ENCODE measurements around the gene C1QTNF9. TPM values are rescaled to one million over a fixed set of nuclear protein-coding genes. Genes with fewer than 3 reads are reported as not detected.
"Not testable (repeated sequence)": the region's sequence is repeated elsewhere in the genome, so short reads cannot be mapped to it uniquely, and the experiment has no call there.

Gene C1QTNF9
- total RNA-seq, 1 donor from 2014 or later = not detected

DNA sequence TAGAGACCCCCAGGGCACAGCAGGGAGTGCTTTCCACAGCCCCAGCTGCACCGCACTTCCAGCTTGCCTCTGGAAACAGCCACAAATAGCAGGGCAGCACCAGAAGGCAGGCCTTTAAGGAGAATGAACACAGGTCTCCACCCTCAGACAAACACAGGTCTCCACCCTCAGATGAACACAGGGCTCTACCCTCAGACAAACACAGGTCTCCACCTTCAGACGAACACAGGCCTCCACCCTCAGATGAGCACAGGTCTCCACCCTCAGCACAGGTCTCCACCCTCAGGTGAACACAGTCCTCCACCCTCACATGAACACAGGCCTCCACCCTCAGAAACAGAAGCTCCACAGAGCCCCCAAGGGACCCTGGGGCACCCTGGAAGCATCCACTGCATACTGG is 51.7 kb downstream of the C1QTNF9 start:
- no peak overlapping the region for H3K4me3 Mint-ChIP-seq
- no peaks in the 10 kb centered on the region for H3K9me3 Mint-ChIP-seq
- TF ChIP-seq, protein P1, sequence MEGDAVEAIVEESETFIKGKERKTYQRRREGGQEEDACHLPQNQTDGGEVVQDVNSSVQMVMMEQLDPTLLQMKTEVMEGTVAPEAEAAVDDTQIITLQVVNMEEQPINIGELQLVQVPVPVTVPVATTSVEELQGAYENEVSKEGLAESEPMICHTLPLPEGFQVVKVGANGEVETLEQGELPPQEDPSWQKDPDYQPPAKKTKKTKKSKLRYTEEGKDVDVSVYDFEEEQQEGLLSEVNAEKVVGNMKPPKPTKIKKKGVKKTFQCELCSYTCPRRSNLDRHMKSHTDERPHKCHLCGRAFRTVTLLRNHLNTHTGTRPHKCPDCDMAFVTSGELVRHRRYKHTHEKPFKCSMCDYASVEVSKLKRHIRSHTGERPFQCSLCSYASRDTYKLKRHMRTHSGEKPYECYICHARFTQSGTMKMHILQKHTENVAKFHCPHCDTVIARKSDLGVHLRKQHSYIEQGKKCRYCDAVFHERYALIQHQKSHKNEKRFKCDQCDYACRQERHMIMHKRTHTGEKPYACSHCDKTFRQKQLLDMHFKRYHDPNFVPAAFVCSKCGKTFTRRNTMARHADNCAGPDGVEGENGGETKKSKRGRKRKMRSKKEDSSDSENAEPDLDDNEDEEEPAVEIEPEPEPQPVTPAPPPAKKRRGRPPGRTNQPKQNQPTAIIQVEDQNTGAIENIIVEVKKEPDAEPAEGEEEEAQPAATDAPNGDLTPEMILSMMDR (IDR thresholded peaks at IDR 0.05; ENCODE audit: unreplicated experiment) = no peak
- DNase-seq (ENCODE audit: low spot score in 2 of 2, unreplicated experiment in 2 of 2) = no peak
- H3K4me1 Mint-ChIP-seq = no peaks in the 10 kb centered on the region
- no peaks in the 10 kb centered on the region for H3K36me3 Mint-ChIP-seq
- no peak overlapping the region for H3K27ac Mint-ChIP-seq
- H3K27me3 Mint-ChIP-seq (ENCODE audit: low read depth) = no peaks in the 10 kb centered on the region

DNA sequence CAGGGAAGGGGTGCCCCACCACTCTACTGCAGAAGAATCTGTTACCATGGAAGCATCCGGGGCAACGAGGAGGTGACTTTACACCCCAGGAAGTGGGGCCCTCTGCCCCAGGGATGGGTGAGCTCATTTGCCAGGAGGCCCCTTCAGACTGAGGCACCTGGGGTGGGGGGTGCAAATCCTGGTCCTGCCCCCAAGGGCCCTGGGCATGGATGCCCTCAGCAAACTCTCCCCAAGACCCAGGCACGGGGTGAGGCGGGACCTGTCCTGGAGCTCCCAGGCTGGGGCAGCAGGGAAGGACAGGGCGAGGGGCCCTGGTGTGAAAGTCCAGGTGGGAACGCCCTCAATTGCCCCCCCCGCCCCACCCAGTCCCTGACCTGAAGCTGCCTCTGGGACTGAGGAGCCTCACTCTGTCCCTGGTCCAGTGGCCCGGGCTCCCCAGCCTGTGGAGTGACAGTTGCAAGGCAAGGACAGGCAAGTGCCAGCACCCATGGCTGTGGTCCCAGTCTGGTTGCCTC is 52.5 kb downstream of the C1QTNF9 start:
- Mint-ChIP-seq H3K4me1 (no peaks in the 10 kb centered on the region), H3K9me3 (no peaks in the 10 kb centered on the region), H3K27ac (no peak overlapping the region), H3K4me3 (no peak overlapping the region), H3K36me3 (no peaks in the 10 kb centered on the region), H3K27me3 (ENCODE audit: low read depth) (peaks cover 3% of the 10 kb centered on the region)
- TF ChIP-seq, protein P1 (IDR thresholded peaks at IDR 0.05; ENCODE audit: unreplicated experiment) = no peak
- DNase-seq (ENCODE audit: low spot score in 2 of 2, unreplicated experiment in 2 of 2) = no peak

DNA sequence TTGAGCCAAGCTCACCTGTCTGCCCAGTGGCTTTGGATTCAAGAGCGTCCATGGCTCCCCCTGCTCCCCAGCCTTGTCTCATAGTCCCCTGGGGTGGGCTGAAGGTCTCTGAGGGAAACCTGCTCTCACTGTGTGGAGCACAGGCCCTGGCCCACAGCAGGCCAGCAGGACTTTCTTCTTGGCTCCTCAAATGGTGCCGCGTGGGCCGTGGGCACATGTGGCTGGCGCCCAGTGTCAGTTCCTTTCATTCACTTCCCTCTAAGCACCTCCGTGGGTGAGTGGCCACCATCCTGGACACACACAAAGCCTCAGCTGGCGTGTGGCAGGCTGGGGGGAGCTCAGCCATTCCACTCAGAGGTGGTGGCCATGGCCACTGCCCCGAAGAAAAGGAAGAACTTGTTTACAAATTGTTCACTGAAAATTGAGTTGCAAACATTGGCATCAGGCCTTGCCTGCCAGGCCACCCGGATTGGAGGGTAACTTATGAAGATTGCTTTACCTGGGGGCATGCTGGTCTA is 53.1 kb downstream of the C1QTNF9 start:
- TF ChIP-seq, protein P1 (IDR thresholded peaks at IDR 0.05; ENCODE audit: unreplicated experiment) = no peak
- no peak for DNase-seq (ENCODE audit: low spot score in 2 of 2, unreplicated experiment in 2 of 2)
- Mint-ChIP-seq H3K27ac (no peak overlapping the region), H3K4me1 (no peaks in the 10 kb centered on the region), H3K4me3 (no peak overlapping the region), H3K9me3 (no peaks in the 10 kb centered on the region), H3K27me3 (ENCODE audit: low read depth) (peaks cover 3% of the 10 kb centered on the region), H3K36me3 (no peaks in the 10 kb centered on the region)

DNA sequence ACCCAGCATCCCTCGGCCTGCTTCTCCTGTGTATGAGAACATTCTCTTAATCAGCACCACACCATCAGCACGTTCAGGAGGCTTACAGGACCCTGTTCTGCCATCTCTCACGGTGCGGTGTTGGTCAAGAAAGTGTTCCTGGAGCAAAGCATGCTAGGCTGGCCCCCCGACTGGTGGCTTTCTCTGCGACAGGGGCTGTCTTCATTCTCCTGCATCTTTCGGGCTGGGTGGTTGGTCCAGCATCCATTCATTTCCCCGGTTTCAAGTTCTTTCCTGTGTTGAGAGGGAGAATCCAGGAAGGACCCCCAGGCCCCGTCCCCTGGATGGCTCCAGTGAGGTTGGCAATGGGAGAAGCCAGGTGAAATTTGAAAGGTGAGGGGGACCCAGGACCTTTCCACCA is 55.8 kb downstream of the C1QTNF9 start:
- no peak overlapping the region for H3K27ac Mint-ChIP-seq
- H3K9me3 Mint-ChIP-seq = no peaks in the 10 kb centered on the region
- no peaks in the 10 kb centered on the region for H3K36me3 Mint-ChIP-seq
- TF ChIP-seq, protein P1 (IDR thresholded peaks at IDR 0.05; ENCODE audit: unreplicated experiment) = no peak
- H3K27me3 Mint-ChIP-seq (ENCODE audit: low read depth) = peaks cover 3% of the 10 kb centered on the region
- DNase-seq (ENCODE audit: low spot score in 2 of 2, unreplicated experiment in 2 of 2) = no peak
- no peak overlapping the region for H3K4me3 Mint-ChIP-seq
- H3K4me1 Mint-ChIP-seq = no peaks in the 10 kb centered on the region

DNA sequence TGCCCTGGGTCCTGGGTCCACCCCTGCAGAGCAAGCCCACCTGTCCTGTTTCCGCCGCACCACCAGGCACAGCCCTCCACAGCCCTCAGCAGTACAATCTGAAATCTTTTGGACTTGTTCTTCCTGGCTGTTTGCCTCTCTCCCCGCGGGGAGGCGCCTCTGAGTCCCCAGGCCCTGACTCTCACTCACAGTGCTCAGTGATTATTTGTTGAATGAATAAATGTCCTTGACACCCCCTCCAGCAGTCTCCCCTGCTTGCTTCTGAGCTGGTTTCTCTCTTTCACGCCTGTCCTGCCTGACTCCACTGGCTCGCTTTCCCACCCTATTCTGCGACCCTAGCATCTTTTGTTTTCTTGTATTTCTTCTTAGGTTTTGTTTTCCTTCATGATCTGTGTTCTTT is 56.9 kb downstream of the C1QTNF9 start:
- not testable (repeated sequence) for H3K27me3 Mint-ChIP-seq (ENCODE audit: low read depth); H3K27ac Mint-ChIP-seq; H3K9me3 Mint-ChIP-seq; H3K4me1 Mint-ChIP-seq; H3K36me3 Mint-ChIP-seq; DNase-seq (ENCODE audit: low spot score in 2 of 2, unreplicated experiment in 2 of 2); H3K4me3 Mint-ChIP-seq

DNA sequence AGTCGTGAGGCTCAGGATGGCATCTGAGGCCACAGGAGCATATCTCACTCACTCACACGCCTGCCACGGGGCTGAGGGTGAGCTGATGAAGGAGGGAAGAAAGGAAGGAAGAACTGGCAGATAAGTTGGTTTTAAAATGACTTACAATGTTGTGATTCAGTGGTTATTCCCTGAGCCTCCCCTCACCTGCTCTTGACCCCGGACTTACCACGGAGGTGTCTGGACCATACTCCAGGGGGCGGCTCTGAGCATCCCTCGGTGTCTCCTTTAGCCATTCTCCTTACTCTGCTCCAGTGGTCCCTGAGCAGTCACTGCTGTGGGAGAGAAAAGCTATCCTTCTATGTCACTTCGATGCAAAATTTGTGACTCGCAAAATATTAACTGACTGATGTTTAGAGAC is 61.9 kb downstream of the C1QTNF9 start:
- not testable (repeated sequence) for H3K4me1 Mint-ChIP-seq; H3K27ac Mint-ChIP-seq; H3K36me3 Mint-ChIP-seq; DNase-seq (ENCODE audit: low spot score in 2 of 2, unreplicated experiment in 2 of 2); H3K4me3 Mint-ChIP-seq; H3K27me3 Mint-ChIP-seq (ENCODE audit: low read depth)
- H3K9me3 Mint-ChIP-seq = peaks cover 13% of the 10 kb centered on the region

Other genes starting within 250 kb of the C1QTNF9 start
- gene SPATA13, start 148.9 kb upstream of the C1QTNF9 start, total RNA-seq = 2.9 to 3.8 TPM (median 3.7 TPM) in 3 replicates
- gene PARP4, start 203.2 kb downstream of the C1QTNF9 start, total RNA-seq = 42.8 to 44.2 TPM (median 43.1 TPM) in 3 replicates

Measured in mesothelial cell of epicardium (in vitro differentiated cells).